K562 (cell line): ENCODE measurements around the gene MED28. TPM values are rescaled to one million over a fixed set of nuclear protein-coding genes. Genes with fewer than 3 reads are reported as not detected.

Experiments used
- ATAC-seq: fragments of 200-7000 bp; cut with Tn5 transposase; 3 replicates; pipeline ENCODE4 v1.9.1; 2020; ENCODE audit warnings: moderate library complexity
- BruUV-seq: library from RNA; stranded (reverse); fragments of 400-500 nt; replicated peaks from 2 replicates; lab custom pipeline; 2021; lab: Mats Ljungman, UMichigan
- CTCF ChIA-PET: fragments of 300-600 bp; formaldehyde crosslinking; extraction: SDS; loops from one replicate; lab custom pipeline; 2021; ENCODE audit warnings: low intra/inter-chr PET ratio; lab: Yijun Ruan, JAX
- POLR2A ChIA-PET: fragments of 300-600, 350-650 bp; sonication (Branson Sonifier 250); formaldehyde crosslinking; extraction: SDS; loops from one replicate; lab custom pipeline; 2021; ENCODE audit warnings: antibody characterized with exemption, inconsistent platforms; lab: Yijun Ruan, JAX
- DNase-seq, 4 experiments: peaks; one replicate each; pipeline versions ENCODE4 v3.0.0 to v3.0.0-alpha.2; 2011 to 2018; ENCODE audit warnings: low spot score in 3 of 4, mixed read lengths in 3 of 4; ENCODE audit errors: extremely low read depth in 1 of 4
- FAIRE-seq: peaks from 2 replicates; lab custom pipeline; 2011; peaks lifted over from hg19 to GRCh38; lab: Jason Lieb, UNC
- H2AFZ ChIP-seq: 2 replicates; pipeline ENCODE4 v1.6.0; 2011; ENCODE audit warnings: low read depth, low read length, control low read depth, inconsistent platforms
- H3K27ac ChIP-seq: fragments of 200-600 bp; 3 replicates; pipeline ENCODE4 v1.8.0; 2011; ENCODE audit warnings: low read depth, mild to moderate bottlenecking, control low read depth, inconsistent platforms, low read length, moderate library complexity, mixed read lengths; ENCODE audit errors: extremely low read depth
- H3K27me3 ChIP-seq, 2 experiments: fragments of 300-600 bp in 1 of 2; 2 replicates in 1 of 2; 3 replicates in 1 of 2; pipeline versions ENCODE4 v1.6.0 to v1.8.0; 2011; ENCODE audit warnings: inconsistent platforms in 2 of 2, low read length in 2 of 2, mild to moderate bottlenecking in 1 of 2, mixed read lengths in 1 of 2, moderate library complexity in 1 of 2; ENCODE audit not compliant: control insufficient read depth in 2 of 2, insufficient read depth in 2 of 2
- H3K36me3 ChIP-seq: fragments of 300-600 bp; 3 replicates; pipeline ENCODE4 v1.8.0; 2011; ENCODE audit warnings: mild to moderate bottlenecking, low read length, inconsistent platforms; ENCODE audit not compliant: control insufficient read depth, insufficient read depth
- H3K4me1 ChIP-seq, 2 experiments: fragments of 200-600 bp in 1 of 2; replicated peaks in 1 of 2; 2 replicates in 1 of 2; 3 replicates in 1 of 2; pipeline versions ENCODE4 v1.5.1 to v1.8.0; 2011; ENCODE audit warnings: inconsistent platforms in 2 of 2, low read length in 2 of 2, mild to moderate bottlenecking in 1 of 2, mixed read lengths in 1 of 2, moderate library complexity in 1 of 2; ENCODE audit not compliant: control insufficient read depth in 2 of 2, insufficient read depth in 2 of 2
- H3K4me2 ChIP-seq: 2 replicates; pipeline ENCODE4 v1.6.1; 2011; ENCODE audit warnings: low read length, control low read depth, inconsistent platforms, mixed read lengths; ENCODE audit not compliant: insufficient read depth
- H3K4me3 ChIP-seq: fragments of 200-600 bp; sonication (generic), shearing (Covaris generic); 2 replicates; pipeline ENCODE4 v1.5.1; 2016; ENCODE audit warnings: control low read depth, inconsistent platforms
- H3K79me2 ChIP-seq: fragments of 200-600 bp; 3 replicates; pipeline ENCODE4 v1.8.0; 2011; ENCODE audit warnings: low read length, inconsistent platforms; ENCODE audit not compliant: control insufficient read depth, insufficient read depth
- H3K9ac ChIP-seq, 2 experiments: 2 replicates each; pipeline versions ENCODE4 v1.6.0 to v1.6.1; 2011; ENCODE audit warnings: low read depth in 2 of 2, low read length in 2 of 2, control low read depth in 1 of 2, inconsistent platforms in 1 of 2, mild to moderate bottlenecking in 1 of 2, mixed read lengths in 1 of 2; ENCODE audit not compliant: insufficient read depth in 1 of 2
- H3K9me1 ChIP-seq: one replicate; pipeline ENCODE4 v1.6.0; 2011; ENCODE audit warnings: inconsistent platforms, mild to moderate bottlenecking, low read length, moderate library complexity; ENCODE audit not compliant: control insufficient read depth, insufficient read depth
- H3K9me3 ChIP-seq: replicated peaks from 2 replicates; pipeline ENCODE4 v1.5.1; 2011; ENCODE audit warnings: low read depth, low read length, inconsistent platforms; ENCODE audit not compliant: control insufficient read depth, insufficient read depth
- H4K20me1 ChIP-seq: replicated peaks from 2 replicates; pipeline ENCODE4 v1.6.1; 2011; ENCODE audit warnings: low read length, inconsistent platforms, mixed read lengths; ENCODE audit not compliant: control insufficient read depth, insufficient read depth
- GTF2F1 ChIP-seq: IDR thresholded peaks from 2 replicates; pipeline ENCODE4 v1.6.1; 2011; ENCODE audit warnings: low read depth, low read length, improper control_type of control experiment
- GTF3C2 ChIP-seq: IDR thresholded peaks from 3 replicates; pipeline ENCODE4 v1.6.1; 2011; ENCODE audit warnings: borderline replicate concordance, mild to moderate bottlenecking, moderate library complexity; ENCODE audit not compliant: insufficient read length; ENCODE audit errors: extremely low read depth
- NFRKB ChIP-seq: fragments of 450-650 bp; IDR thresholded peaks from 2 replicates; pipeline ENCODE4 v1.6.1; 2016; ENCODE audit warnings: low read depth
- NONO ChIP-seq, 2 experiments: fragments of 200-400 bp in 1 of 2; fragments of 450-650 bp in 1 of 2; formaldehyde crosslinking in 1 of 2; IDR thresholded peaks; 2 replicates each; pipeline ENCODE4 v1.6.1; 2017; ENCODE audit warnings: low read depth in 2 of 2, mild to moderate bottlenecking in 2 of 2, moderate library complexity in 2 of 2, low read length in 1 of 2
- POU5F1 ChIP-seq: fragments of 150-350 bp; IDR thresholded peaks from 2 replicates; pipeline ENCODE4 v1.6.1; 2014; ENCODE audit warnings: borderline replicate concordance, low read length, low read depth, mild to moderate bottlenecking; ENCODE audit not compliant: partially characterized antibody
- PTBP1 ChIP-seq: fragments of 200-400 bp; formaldehyde crosslinking; IDR thresholded peaks from 2 replicates; pipeline ENCODE4 v1.6.1; 2017; ENCODE audit warnings: low read depth, low read length
- SP2 ChIP-seq: IDR thresholded peaks from 2 replicates; pipeline ENCODE4 v1.6.1; 2011; ENCODE audit warnings: mild to moderate bottlenecking, low read depth, low read length, moderate library complexity; ENCODE audit not compliant: poor library complexity, severe bottlenecking; ENCODE audit errors: extremely low read depth
- TAF15 ChIP-seq: fragments of 200-400 bp; formaldehyde crosslinking; IDR thresholded peaks from 2 replicates; pipeline ENCODE4 v1.6.1; 2017; ENCODE audit warnings: mild to moderate bottlenecking, low read depth, low read length, moderate library complexity
- ZNF121 ChIP-seq: sonication (generic); formaldehyde crosslinking; conservative IDR thresholded peaks from 2 replicates; pipeline ENCODE4 v1.8.0; 2022; ENCODE audit warnings: missing genetic modification reagents
- ZNF518B ChIP-seq: fragments of 250-450 bp; sonication (Bioruptor Pico); IDR thresholded peaks from 2 replicates; pipeline ENCODE4 v1.5.0; 2021; ENCODE audit warnings: mild to moderate bottlenecking, moderate library complexity
- WGBS: fragments of 100-300 bp; shearing (Covaris generic); methylation state at CpG from one replicate; pipeline ENCODE4 v1.1.6; 2016; ENCODE audit warnings: low coverage, mixed read lengths; ENCODE audit not compliant: insufficient coverage; ENCODE audit errors: missing lambda C conversion rate; 5-methylcytosine and 5-hydroxymethylcytosine counted together
- in situ Hi-C: fragments of 300-500 bp; cut with MboI; formaldehyde crosslinking; loops from 4 replicates; pipeline ENCODE4 v1.15.0; 2018; ENCODE audit warnings: inconsistent platforms, mixed read lengths
- intact Hi-C: fragments of 100-400 bp; cut with micrococcal nuclease; formaldehyde crosslinking; loops from 2 replicates; pipeline ENCODE4 v1.14.2; 2022
- polyA plus RNA-seq, 8 experiments: library from polyadenylated mRNA; depleted of rRNA in 4 of 8; stranded (reverse) in 5 of 8; unstranded in 3 of 8; fragments of >200 nt; fragmentation: Nextera tagmentation in 2 of 8; fragmentation: Illumina TruSeq in 1 of 8; extraction: Ambion mirVana in 2 of 8; extraction: Trizol in 1 of 8; gene quantifications; 2 replicates each; pipeline versions ENCODE4 v1.2.1 to v1.2.3, GENCODE V29; 2011 to 2014; ENCODE audit warnings: inconsistent platforms in 1 of 8, missing spikeins in 1 of 8
- total RNA-seq, 7 experiments: library from RNA; depleted of rRNA in 6 of 7; stranded (reverse); fragments of >200 nt in 6 of 7; fragmentation: Illumina TruSeq in 2 of 7; extraction: Trizol in 2 of 7; gene quantifications; 2 replicates each; pipeline versions ENCODE4 v1.2.1 to v1.2.3, GENCODE V29; 2011 to 2021; ENCODE audit warnings: low replicate concordance in 1 of 7
- TF ChIP-seq, protein P1 (sequence below), 2 experiments: fragments of 450-650 bp; IDR thresholded peaks; 2 replicates each; pipeline ENCODE4 v1.6.1; 2018; ENCODE audit warnings: mild to moderate bottlenecking in 2 of 2, low read depth in 1 of 2; ENCODE audit not compliant: partially characterized antibody in 2 of 2

The MED28 gene
- total and polyA plus RNA-seq, 9 of the 15 experiments (the other 6 are each of a cell fraction or from before 2014, with no cell fraction given): 15.5 to 93.8 (median 50.5) TPM

DNA sequence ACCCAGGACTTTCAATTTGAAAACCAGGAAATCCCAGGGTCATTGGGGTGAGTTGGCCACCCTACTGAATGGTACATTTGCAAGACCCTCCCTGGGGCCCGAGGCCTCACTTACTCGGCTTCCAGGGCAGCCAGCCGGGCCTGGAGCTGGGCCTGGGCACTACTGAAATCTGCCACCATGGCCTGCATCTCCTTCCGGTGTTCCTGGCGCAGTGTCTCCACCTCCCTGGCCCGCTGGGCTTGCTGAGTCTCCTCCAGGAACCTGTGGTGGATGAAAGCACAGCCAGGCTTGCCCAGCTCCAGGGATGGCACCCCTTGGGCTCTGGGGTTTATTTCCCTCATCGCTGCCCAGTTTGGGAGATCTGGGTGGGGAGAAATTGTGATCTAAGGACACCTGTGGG is 24.7 kb downstream of the MED28 start:
- intact Hi-C loops: loop anchor here (10.0 kb wide), 1 partner anchor 166 kb away; no protein-coding TSS in a partner anchor
- peaks cover 3 to 13% of the 10 kb centered on the region in 2 experiments; a peak in 2 of 5 replicates for H3K4me1 ChIP-seq
- no peak for FAIRE-seq
- no peaks in the 10 kb centered on the region for H3K9me3 ChIP-seq
- H3K4me2 ChIP-seq: no peak overlapping the region
- CTCF ChIA-PET: no interaction called here
- in situ Hi-C loops: no loop called here
- POLR2A ChIA-PET: interaction anchor here (0.6 to 0.8 kb wide), 3 partner anchors 37 to 126 kb away, joined by 3 read pairs; no protein-coding TSS in a partner anchor
- H4K20me1 ChIP-seq: peaks cover 6% of the 10 kb centered on the region
- ATAC-seq: no peak
- H2AFZ ChIP-seq: no peak overlapping the region
- DNase-seq: no peak
- H3K4me3 ChIP-seq: no peak overlapping the region
- H3K27ac ChIP-seq: no peak overlapping the region
- WGBS: 69% methylated on average over 7 of the region's 7 CpGs
- H3K79me2 ChIP-seq: no peaks in the 10 kb centered on the region
- H3K36me3 ChIP-seq: peaks cover 17% of the 10 kb centered on the region; the same call in 2 of the 3 replicates
- BruUV-seq: no TSS peak
- no peaks in the 10 kb centered on the region for H3K9me1 ChIP-seq
- peak overlapping the region in 1 of 2 experiments; percentile 35; a peak in 1 of 4 replicates for H3K9ac ChIP-seq
- no peaks in the 10 kb centered on the region for H3K27me3 ChIP-seq
- no peak for TF ChIP-seq ZNF518B (CRISPR knock-in tag)
- TF ChIP-seq ZNF121 (CRISPR knock-in tag): no peak
- TF ChIP-seq POU5F1: no peak
- no peak for TF ChIP-seq GTF3C2
- no peak for TF ChIP-seq TAF15
- no peak for TF ChIP-seq NFRKB
- no peak for TF ChIP-seq GTF2F1
- no peak for TF ChIP-seq NONO (IDR thresholded peaks at IDR 0.05; ENCODE audit: low read depth in 2 of 2, low read length in 1 of 2)
- TF ChIP-seq, protein P1, sequence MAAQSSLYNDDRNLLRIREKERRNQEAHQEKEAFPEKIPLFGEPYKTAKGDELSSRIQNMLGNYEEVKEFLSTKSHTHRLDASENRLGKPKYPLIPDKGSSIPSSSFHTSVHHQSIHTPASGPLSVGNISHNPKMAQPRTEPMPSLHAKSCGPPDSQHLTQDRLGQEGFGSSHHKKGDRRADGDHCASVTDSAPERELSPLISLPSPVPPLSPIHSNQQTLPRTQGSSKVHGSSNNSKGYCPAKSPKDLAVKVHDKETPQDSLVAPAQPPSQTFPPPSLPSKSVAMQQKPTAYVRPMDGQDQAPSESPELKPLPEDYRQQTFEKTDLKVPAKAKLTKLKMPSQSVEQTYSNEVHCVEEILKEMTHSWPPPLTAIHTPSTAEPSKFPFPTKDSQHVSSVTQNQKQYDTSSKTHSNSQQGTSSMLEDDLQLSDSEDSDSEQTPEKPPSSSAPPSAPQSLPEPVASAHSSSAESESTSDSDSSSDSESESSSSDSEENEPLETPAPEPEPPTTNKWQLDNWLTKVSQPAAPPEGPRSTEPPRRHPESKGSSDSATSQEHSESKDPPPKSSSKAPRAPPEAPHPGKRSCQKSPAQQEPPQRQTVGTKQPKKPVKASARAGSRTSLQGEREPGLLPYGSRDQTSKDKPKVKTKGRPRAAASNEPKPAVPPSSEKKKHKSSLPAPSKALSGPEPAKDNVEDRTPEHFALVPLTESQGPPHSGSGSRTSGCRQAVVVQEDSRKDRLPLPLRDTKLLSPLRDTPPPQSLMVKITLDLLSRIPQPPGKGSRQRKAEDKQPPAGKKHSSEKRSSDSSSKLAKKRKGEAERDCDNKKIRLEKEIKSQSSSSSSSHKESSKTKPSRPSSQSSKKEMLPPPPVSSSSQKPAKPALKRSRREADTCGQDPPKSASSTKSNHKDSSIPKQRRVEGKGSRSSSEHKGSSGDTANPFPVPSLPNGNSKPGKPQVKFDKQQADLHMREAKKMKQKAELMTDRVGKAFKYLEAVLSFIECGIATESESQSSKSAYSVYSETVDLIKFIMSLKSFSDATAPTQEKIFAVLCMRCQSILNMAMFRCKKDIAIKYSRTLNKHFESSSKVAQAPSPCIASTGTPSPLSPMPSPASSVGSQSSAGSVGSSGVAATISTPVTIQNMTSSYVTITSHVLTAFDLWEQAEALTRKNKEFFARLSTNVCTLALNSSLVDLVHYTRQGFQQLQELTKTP (IDR thresholded peaks at IDR 0.05; ENCODE audit: low read depth in 1 of 2, partially characterized antibody in 2 of 2): no peak
- no peak for TF ChIP-seq PTBP1
- no peak for TF ChIP-seq SP2
